Mesenchymal stem cell (in vitro differentiated cells and primary cell): ENCODE measurements around the gene ALG14.

Experiments
- DNase-seq: peaks from one replicate; pipeline ENCODE4 v3.0.0-alpha.2; 2013
- H2AFZ ChIP-seq: one replicate; pipeline ENCODE4 v1.6.1; 2013; ENCODE audit warnings: low read depth, mild to moderate bottlenecking, control low read depth, inconsistent platforms, low read length, moderate library complexity
- H2AK5ac ChIP-seq: 2 replicates; pipeline ENCODE4 v1.6.1; 2013; ENCODE audit warnings: low read length, moderate library complexity, mild to moderate bottlenecking, inconsistent platforms; ENCODE audit not compliant: severe bottlenecking
- H2BK120ac ChIP-seq: one replicate; pipeline ENCODE4 v1.6.1; 2013; ENCODE audit warnings: low read depth, mild to moderate bottlenecking, inconsistent platforms, low read length, moderate library complexity
- H2BK12ac ChIP-seq, 2 experiments: one replicate each; pipeline ENCODE4 v1.6.1; 2013; ENCODE audit warnings: inconsistent platforms in 2 of 2, low read length in 2 of 2, mild to moderate bottlenecking in 2 of 2, moderate library complexity in 2 of 2, control low read depth in 1 of 2
- H2BK15ac ChIP-seq: one replicate; pipeline ENCODE4 v1.6.1; 2013; ENCODE audit warnings: mild to moderate bottlenecking, low read depth, inconsistent platforms; ENCODE audit not compliant: poor library complexity, severe bottlenecking
- H2BK5ac ChIP-seq: 2 replicates; pipeline ENCODE4 v1.6.1; 2013; ENCODE audit warnings: low read depth, mild to moderate bottlenecking, low read length, control low read depth, inconsistent platforms; ENCODE audit not compliant: poor library complexity, severe bottlenecking
- H3K14ac ChIP-seq, 2 experiments: one replicate each; pipeline ENCODE4 v1.6.1; 2013; ENCODE audit warnings: inconsistent platforms in 2 of 2, low read length in 2 of 2, control low read depth in 1 of 2, mild to moderate bottlenecking in 1 of 2, moderate library complexity in 1 of 2
- H3K18ac ChIP-seq, 2 experiments: one replicate each; pipeline ENCODE4 v1.6.1; 2013; ENCODE audit warnings: inconsistent platforms in 2 of 2, low read length in 2 of 2, control low read depth in 1 of 2, low read depth in 1 of 2, mild to moderate bottlenecking in 1 of 2
- H3K23ac ChIP-seq, 2 experiments: one replicate each; pipeline ENCODE4 v1.6.1; 2013; ENCODE audit warnings: inconsistent platforms in 2 of 2, low read length in 2 of 2, mild to moderate bottlenecking in 2 of 2, moderate library complexity in 2 of 2, control low read depth in 1 of 2
- H3K27ac ChIP-seq: 2 replicates; pipeline ENCODE4 v1.5.1; 2013; ENCODE audit warnings: mild to moderate bottlenecking, moderate library complexity, low read length, control low read depth, inconsistent platforms; ENCODE audit not compliant: poor library complexity, severe bottlenecking
- H3K27me3 ChIP-seq, 2 experiments: 2 replicates each; pipeline versions ENCODE4 v1.6.1 to v1.7.0; 2013; ENCODE audit warnings: low read length in 2 of 2, mild to moderate bottlenecking in 2 of 2, moderate library complexity in 2 of 2, control low read depth in 1 of 2, inconsistent platforms in 1 of 2; ENCODE audit not compliant: control insufficient read depth in 1 of 2, insufficient read depth in 1 of 2
- H3K36me3 ChIP-seq, 2 experiments: 2 replicates each; pipeline versions ENCODE4 v1.6.1 to v1.7.0; 2013; ENCODE audit warnings: low read length in 2 of 2, control low read depth in 1 of 2, inconsistent platforms in 1 of 2, low read depth in 1 of 2, mild to moderate bottlenecking in 1 of 2; ENCODE audit not compliant: insufficient read depth in 2 of 2, control insufficient read depth in 1 of 2
- H3K4ac ChIP-seq, 2 experiments: one replicate each; pipeline ENCODE4 v1.6.1; 2013; ENCODE audit warnings: inconsistent platforms in 2 of 2, low read length in 2 of 2, mild to moderate bottlenecking in 2 of 2, moderate library complexity in 2 of 2, control low read depth in 1 of 2, low read depth in 1 of 2
- H3K4me1 ChIP-seq: 2 replicates; pipeline ENCODE4 v1.6.1; 2013; ENCODE audit warnings: low read depth, low read length, control low read depth; ENCODE audit not compliant: control insufficient read depth, insufficient read depth
- H3K4me2 ChIP-seq: 2 replicates; pipeline ENCODE4 v1.6.1; 2013; ENCODE audit warnings: low read length, mild to moderate bottlenecking, inconsistent platforms; ENCODE audit not compliant: poor library complexity, severe bottlenecking
- H3K4me3 ChIP-seq, 2 experiments: 2 replicates each; pipeline versions ENCODE4 v1.5.1 to v1.7.0; 2013; ENCODE audit warnings: low read length in 2 of 2, mild to moderate bottlenecking in 2 of 2, control low read depth in 1 of 2, low read depth in 1 of 2; ENCODE audit not compliant: insufficient read depth in 1 of 2
- H3K79me1 ChIP-seq: replicated peaks from 2 replicates; pipeline ENCODE4 v1.6.1; 2013; ENCODE audit warnings: mild to moderate bottlenecking, control low read depth, low read length, inconsistent platforms; ENCODE audit not compliant: poor library complexity, severe bottlenecking
- H3K9ac ChIP-seq: 2 replicates; pipeline ENCODE4 v1.7.0; 2013; ENCODE audit warnings: mild to moderate bottlenecking, low read length, moderate library complexity
- H3K9me3 ChIP-seq: 2 replicates; pipeline ENCODE4 v1.7.0; 2013; ENCODE audit warnings: mild to moderate bottlenecking, low read length; ENCODE audit not compliant: control insufficient read depth
- H4K8ac ChIP-seq: one replicate; pipeline ENCODE4 v1.6.1; 2013; ENCODE audit warnings: inconsistent platforms, mild to moderate bottlenecking, low read length, moderate library complexity
- H4K91ac ChIP-seq: one replicate; pipeline ENCODE4 v1.6.1; 2013; ENCODE audit warnings: mild to moderate bottlenecking, low read length, inconsistent platforms
- WGBS: methylation state at CpG from one replicate; pipeline ENCODE4 v1.1.7; 2013; ENCODE audit warnings: mixed read lengths; 5-methylcytosine and 5-hydroxymethylcytosine counted together

ALG14 gene

GRCh38 chr1:94936861-94937620 is 135.7 kb downstream of the ALG14 start:
- no peak overlapping the region for H4K91ac ChIP-seq
- no peak overlapping the region for H3K4me2 ChIP-seq
- no peak overlapping the region for H3K18ac ChIP-seq
- H2AFZ ChIP-seq = no peak overlapping the region
- H4K8ac ChIP-seq = no peak overlapping the region
- peaks cover 8% of the 10 kb centered on the region for H3K4me1 ChIP-seq
- no peak overlapping the region for H3K23ac ChIP-seq
- no peak overlapping the region for H2BK120ac ChIP-seq
- H3K4ac ChIP-seq = no peak overlapping the region
- no peak overlapping the region for H2BK5ac ChIP-seq
- H3K9ac ChIP-seq = no peak overlapping the region
- H3K9me3 ChIP-seq = no peaks in the 10 kb centered on the region
- H3K4me3 ChIP-seq = no peak overlapping the region
- 65% methylated on average over 3 of the region's 5 CpGs for WGBS
- H3K14ac ChIP-seq = no peak overlapping the region
- peaks cover 2% of the 10 kb centered on the region for H3K79me1 ChIP-seq
- no peak for DNase-seq
- H2AK5ac ChIP-seq = no peak overlapping the region
- no peak overlapping the region for H3K27ac ChIP-seq
- no peak overlapping the region for H2BK15ac ChIP-seq
- no peak overlapping the region for H2BK12ac ChIP-seq
- no peaks in the 10 kb centered on the region for H3K27me3 ChIP-seq
- peaks cover 0 to 3% of the 10 kb centered on the region in 2 experiments for H3K36me3 ChIP-seq

DNA sequence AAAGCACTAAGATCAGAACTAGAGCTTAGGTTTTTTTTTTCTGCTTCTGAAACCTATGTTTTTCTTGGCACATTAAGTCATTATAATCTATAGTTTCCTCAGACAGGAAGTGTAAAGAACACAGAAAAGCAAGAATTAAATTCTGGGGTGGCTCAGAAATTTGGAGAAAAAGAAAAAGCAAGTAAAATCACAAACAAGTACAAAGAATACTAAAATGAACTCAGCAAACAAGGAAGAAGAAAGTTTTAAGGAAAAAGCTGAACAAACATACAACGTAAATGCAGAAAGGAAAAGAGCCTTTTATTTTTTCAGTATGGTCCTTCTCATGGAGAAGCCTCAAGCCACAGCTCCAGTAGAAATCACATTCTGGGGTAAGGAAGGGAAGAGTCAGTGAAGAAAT is 137.3 kb downstream of the ALG14 start:
- H3K4me3 ChIP-seq = no peak overlapping the region
- DNase-seq = no peak

GRCh38 chr1:94935034-94935433 is 137.7 kb downstream of the ALG14 start:
- Histone ChIP-seq H3K79me1 (peaks cover 5% of the 10 kb centered on the region), H4K91ac (no peak overlapping the region), H3K27me3 (no peaks in the 10 kb centered on the region), H3K23ac (no peak overlapping the region), H3K4ac (no peak overlapping the region), H2AFZ (no peak overlapping the region), H2BK120ac (no peak overlapping the region), H3K14ac (no peak overlapping the region), H3K9me3 (no peaks in the 10 kb centered on the region), H3K4me3 (no peak overlapping the region), H2AK5ac (no peak overlapping the region), H2BK12ac (no peak overlapping the region), H2BK5ac (no peak overlapping the region), H3K18ac (no peak overlapping the region), H3K4me1 (peaks cover 8% of the 10 kb centered on the region), H3K4me2 (no peak overlapping the region), H3K9ac (no peak overlapping the region), H3K27ac (no peak overlapping the region), H3K36me3 (peaks cover 0 to 3% of the 10 kb centered on the region in 2 experiments), H4K8ac (no peak overlapping the region), H2BK15ac (no peak overlapping the region)
- no peak for DNase-seq
- 20% methylated on average over 1 of the region's 1 CpG for WGBS

More for the DNA sequence above, 137.3 kb downstream of the ALG14 start:
- H3K27ac ChIP-seq = no peak overlapping the region
- WGBS = no CpG with 5 or more reads among the region's 1 CpG
- H3K79me1 ChIP-seq = peaks cover 5% of the 10 kb centered on the region
- H3K36me3 ChIP-seq = peaks cover 0 to 3% of the 10 kb centered on the region in 2 experiments
- H2BK12ac ChIP-seq = no peak overlapping the region
- no peak overlapping the region for H2AFZ ChIP-seq
- no peak overlapping the region for H2BK15ac ChIP-seq
- H3K4me1 ChIP-seq = peaks cover 8% of the 10 kb centered on the region
- H3K27me3 ChIP-seq = no peaks in the 10 kb centered on the region
- no peak overlapping the region for H3K9ac ChIP-seq
- no peak overlapping the region for H2AK5ac ChIP-seq
- H3K23ac ChIP-seq = no peak overlapping the region
- H3K9me3 ChIP-seq = no peaks in the 10 kb centered on the region
- no peak overlapping the region for H3K4ac ChIP-seq
- H4K8ac ChIP-seq = no peak overlapping the region
- no peak overlapping the region for H3K14ac ChIP-seq
- H3K18ac ChIP-seq = no peak overlapping the region
- no peak overlapping the region for H4K91ac ChIP-seq
- no peak overlapping the region for H3K4me2 ChIP-seq
- no peak overlapping the region for H2BK5ac ChIP-seq
- H2BK120ac ChIP-seq = no peak overlapping the region

- Histone ChIP-seq H3K4ac (no peak overlapping the region), H3K9me3 (no peaks in the 10 kb centered on the region), H3K23ac (no peak overlapping the region), H3K4me2 (no peak overlapping the region), H2BK12ac (no peak overlapping the region), H3K27ac (no peak overlapping the region), H2BK5ac (no peak overlapping the region), H3K4me3 (no peak overlapping the region), H3K14ac (no peak overlapping the region), H2AK5ac (no peak overlapping the region), H3K36me3 (peaks cover 0 to 3% of the 10 kb centered on the region in 2 experiments), H4K91ac (no peak overlapping the region), H2AFZ (no peak overlapping the region), H3K79me1 (peaks cover 9% of the 10 kb centered on the region), H2BK120ac (no peak overlapping the region), H3K18ac (no peak overlapping the region), H3K9ac (no peak overlapping the region), H2BK15ac (no peak overlapping the region), H3K4me1 (peaks cover 11% of the 10 kb centered on the region), H4K8ac (no peak overlapping the region), H3K27me3 (no peaks in the 10 kb centered on the region)
- DNase-seq = no peak
- WGBS = no CpG with 5 or more reads among the region's 2 CpGs
These were observed 138.2 kb downstream of the ALG14 start for GRCh38 chr1:94934551-94934950.
